ENCODE data around the gene PCDHA2.
"Not testable (repeated sequence)": the region's sequence is repeated elsewhere in the genome, so short reads cannot be mapped to it uniquely, and the experiment has no call there.

The PCDHA2 gene

DNA sequence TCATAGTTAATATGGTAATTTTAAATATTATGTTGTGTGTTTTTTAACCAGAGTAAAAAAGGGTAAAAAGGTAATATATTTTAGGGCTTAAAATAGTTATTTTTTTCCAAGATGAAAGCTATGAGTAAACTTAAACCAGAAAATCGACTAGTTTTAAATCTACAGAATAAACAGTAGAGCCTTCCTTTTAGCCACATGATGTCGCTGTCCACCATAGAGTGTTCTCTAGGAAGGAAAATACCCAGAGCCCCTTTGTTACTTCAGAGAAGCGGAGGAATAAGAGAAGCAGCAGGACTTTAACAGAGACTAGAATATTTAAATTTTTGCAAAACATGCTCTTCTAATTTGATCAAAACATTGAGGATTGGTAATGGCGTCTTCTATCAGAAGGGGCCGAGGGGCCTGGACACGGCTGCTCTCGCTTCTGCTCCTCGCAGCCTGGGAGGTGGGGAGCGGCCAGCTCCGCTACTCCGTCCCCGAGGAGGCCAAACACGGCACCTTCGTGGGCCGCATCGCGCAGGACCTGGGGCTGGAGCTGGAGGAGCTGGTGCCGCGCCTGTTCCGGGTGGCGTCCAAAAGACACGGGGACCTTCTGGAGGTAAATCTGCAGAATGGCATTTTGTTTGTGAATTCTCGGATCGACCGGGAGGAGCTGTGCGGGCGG is at the start of gene PCDHA2:
TSS of gene PCDHA2 (plus strand) at position 258 of the 664 bp plus-strand sequence.
- DNase-seq (ENCODE audit: low read depth): no peak

- DNase-seq (ENCODE audit: low read depth): no peak
These were observed 41.1 kb upstream of the PCDHA2 start for GRCh38 chr5:140753561-140753960.

DNA sequence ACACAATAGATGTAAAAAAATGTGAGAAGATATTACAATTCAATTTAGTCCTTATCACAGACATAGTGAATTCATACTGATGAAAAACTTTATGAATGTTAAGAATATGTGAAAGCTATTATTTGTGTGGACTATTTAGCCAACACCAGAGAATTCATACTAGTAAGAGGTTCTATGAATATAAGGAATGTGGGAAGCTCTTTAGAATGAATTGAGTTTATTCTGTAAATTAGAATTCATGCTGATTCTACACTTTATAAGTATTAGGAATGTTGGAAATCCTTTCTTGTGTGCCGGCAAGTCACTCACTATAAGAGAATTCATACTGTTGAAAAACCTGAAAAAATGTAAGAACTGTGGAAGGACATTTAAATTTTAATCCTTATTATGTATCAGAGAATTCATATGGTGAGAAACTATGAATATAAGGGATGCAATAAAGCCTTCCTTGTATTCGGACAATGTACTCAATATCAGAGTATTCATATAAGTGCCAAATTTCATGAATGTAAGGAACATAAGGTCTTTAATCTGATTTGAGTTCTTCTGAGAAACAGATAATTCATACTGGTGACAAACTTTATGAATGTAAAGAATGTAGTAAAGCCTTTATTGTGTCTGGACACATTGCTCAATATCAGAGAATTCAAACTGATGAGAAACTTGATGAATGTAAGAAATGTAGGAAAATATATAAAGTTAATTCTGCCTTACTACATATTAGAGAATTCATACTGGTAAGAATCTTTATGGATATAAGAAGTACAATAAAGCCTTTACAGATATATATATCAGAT is 30.3 kb upstream of the PCDHA2 start:
- DNase-seq (ENCODE audit: low read depth): no peak

GRCh38 chr5:140767444-140767843 is 27.2 kb upstream of the PCDHA2 start:
- DNase-seq (ENCODE audit: low read depth): no peak

DNA sequence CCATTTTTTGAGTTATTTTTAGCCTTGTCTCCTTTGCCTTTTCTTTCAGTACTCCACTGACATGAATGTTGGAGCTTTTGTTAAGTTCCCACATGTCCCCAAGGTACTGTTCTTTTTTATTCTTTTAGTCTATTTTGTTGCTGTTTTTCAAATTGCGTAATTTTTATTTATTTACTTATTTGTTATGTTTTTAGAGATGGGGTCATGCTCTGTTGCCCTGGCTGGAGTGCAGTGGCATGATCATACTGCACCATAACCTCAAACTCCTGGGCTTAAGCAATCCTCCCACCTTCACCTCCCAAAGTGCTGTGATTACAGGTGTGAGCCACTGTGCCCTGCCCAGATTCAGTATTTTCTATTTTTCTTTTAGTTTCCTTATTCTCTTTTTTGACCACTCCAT is 14.1 kb upstream of the PCDHA2 start:
- DNase-seq (ENCODE audit: low read depth): no peak

DNA sequence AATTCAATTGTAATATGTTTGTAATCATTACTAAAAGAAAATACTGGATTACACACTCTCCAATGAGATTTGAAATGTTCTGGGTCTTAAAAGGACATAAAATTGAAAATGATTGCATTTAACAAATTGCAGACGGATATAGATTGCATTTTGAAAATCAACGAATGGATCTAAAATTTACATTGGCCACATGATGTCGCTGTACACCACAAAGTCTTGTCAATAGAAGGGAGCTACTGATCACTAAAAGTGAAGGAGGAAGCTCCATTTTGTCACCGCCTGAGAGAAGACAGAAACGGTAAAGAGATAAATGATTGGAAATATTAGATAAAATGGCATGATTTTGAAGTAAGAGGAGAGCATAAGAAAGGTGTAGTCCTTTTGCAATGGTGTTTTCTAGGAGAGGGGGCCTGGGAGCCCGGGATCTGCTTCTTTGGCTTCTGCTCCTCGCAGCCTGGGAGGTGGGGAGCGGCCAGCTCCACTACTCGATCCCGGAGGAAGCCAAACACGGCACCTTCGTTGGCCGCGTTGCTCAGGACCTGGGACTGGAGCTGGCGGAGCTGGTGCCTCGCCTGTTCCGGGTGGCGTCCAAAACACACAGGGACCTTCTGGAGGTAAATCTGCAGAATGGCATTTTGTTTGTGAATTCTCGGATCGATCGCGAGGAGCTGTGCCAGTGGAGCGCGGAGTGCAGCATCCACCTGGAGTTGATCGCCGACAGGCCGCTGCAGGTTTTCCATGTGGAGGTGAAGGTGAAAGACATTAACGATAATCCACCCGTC is 8.6 kb upstream of the PCDHA2 start, which contains the start of gene PCDHA1:
TSS of gene PCDHA1 (plus strand) at position 236 of the 782 bp plus-strand sequence.
- no peak for DNase-seq (ENCODE audit: low read depth)

DNA sequence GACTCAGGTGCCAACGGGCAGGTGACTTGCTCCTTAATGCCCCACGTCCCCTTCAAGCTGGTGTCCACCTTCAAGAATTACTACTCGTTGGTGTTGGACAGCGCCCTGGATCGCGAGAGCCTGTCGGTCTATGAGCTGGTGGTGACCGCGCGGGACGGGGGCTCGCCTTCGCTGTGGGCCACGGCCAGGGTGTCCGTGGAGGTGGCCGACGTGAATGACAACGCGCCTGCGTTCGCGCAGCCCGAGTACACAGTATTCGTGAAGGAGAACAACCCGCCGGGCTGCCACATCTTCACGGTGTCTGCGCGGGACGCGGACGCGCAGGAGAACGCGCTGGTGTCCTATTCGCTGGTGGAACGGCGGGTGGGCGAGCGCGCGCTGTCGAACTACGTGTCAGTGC is 7.2 kb upstream of the PCDHA2 start:
- not testable (repeated sequence) for DNase-seq (ENCODE audit: low read depth)

DNA sequence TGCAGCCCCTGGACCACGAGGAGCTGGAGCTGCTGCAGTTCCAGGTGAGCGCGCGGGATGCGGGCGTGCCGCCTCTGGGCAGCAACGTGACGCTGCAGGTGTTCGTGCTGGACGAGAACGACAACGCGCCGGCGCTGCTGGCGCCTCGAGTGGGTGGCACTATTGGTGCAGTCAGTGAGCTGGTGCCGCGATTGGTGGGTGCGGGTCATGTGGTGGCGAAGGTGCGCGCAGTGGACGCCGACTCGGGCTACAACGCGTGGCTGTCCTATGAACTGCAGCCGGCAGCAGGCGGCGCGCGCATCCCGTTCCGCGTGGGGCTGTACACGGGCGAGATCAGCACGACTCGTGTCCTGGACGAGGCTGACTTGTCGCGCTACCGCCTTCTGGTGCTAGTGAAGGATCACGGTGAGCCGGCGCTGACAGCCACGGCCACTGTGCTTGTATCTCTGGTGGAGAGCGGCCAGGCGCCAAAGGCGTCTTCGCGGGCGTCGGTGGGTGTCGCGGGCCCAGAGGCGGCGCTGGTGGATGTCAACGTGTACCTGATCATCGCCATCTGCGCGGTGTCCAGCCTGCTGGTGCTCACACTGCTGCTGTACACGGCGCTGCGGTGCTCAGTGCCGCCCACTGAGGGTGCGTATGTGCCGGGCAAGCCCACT is 6.7 kb upstream of the PCDHA2 start:
- DNase-seq (ENCODE audit: low read depth): not testable (repeated sequence)

GRCh38 chr5:140791089-140791488 is 3.6 kb upstream of the PCDHA2 start:
- DNase-seq (ENCODE audit: low read depth): no peak

GRCh38 chr5:140795259-140795641 is 598 bp downstream of the PCDHA2 start:
- DNase-seq (ENCODE audit: low read depth): no peak

DNA sequence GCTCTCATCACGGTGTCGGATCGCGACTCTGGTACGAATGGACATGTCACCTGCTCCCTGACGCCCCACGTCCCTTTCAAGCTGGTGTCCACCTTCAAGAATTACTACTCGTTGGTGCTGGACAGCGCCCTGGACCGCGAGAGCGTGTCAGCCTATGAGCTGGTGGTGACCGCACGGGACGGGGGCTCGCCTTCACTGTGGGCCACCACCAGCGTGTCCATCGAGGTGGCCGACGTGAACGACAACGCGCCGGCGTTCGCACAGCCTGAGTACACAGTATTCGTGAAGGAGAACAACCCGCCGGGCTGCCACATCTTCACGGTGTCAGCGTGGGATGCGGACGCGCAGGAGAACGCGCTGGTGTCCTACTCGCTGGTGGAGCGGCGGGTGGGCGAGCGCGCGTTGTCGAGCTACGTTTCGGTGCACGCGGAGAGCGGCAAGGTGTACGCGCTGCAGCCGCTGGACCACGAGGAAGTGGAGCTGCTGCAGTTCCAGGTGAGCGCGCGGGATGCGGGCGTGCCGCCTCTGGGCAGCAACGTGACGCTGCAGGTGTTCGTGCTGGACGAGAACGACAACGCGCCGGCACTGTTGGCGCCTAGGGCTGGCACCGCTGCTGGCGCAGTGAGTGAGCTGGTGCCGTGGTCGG is 1.5 kb downstream of the PCDHA2 start:
- DNase-seq (ENCODE audit: low read depth): not testable (repeated sequence)

DNA sequence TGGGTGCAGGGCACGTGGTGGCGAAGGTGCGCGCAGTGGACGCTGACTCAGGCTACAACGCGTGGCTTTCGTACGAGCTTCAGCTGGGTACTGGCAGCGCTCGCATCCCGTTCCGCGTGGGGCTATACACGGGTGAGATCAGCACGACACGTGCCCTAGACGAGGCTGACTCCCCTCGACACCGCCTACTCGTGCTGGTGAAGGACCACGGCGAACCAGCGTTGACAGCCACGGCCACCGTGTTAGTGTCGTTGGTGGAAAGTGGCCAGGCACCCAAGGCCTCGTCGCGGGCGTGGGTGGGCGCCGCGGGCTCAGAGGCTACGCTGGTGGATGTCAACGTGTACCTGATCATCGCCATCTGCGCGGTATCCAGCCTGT is 2.1 kb downstream of the PCDHA2 start:
- no peak for DNase-seq (ENCODE audit: low read depth)

- no peak for DNase-seq (ENCODE audit: low read depth)
These were observed 6.3 kb downstream of the PCDHA2 start, which contains the start of gene PCDHA3 for GRCh38 chr5:140800816-140801493. PCDHA3 (plus strand) TSS chr5:140801057.

- DNase-seq (ENCODE audit: low read depth): no peak
These were observed 6.8 kb downstream of the PCDHA2 start for GRCh38 chr5:140801494-140801841.

- not testable (repeated sequence) for DNase-seq (ENCODE audit: low read depth)
These were observed 7.7 kb downstream of the PCDHA2 start for GRCh38 chr5:140802381-140802780.

DNA sequence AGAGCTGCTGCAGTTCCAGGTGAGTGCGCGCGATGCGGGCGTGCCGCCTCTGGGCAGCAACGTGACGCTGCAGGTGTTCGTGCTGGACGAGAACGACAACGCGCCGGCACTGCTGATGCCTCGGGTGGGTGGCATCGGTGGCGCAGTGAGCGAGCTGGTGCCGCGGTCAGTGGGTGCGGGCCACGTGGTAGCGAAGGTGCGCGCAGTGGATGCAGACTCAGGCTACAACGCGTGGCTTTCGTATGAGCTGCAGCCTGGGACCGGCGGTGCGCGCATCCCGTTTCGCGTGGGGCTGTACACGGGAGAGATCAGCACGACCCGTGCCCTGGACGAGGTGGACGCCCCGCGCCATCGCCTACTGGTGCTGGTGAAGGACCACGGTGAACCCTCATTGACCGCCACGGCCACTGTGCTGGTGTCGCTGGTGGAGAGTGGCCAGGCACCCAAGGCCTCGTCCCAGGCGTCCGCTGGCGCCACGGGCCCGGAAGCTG is 8.2 kb downstream of the PCDHA2 start:
- DNase-seq (ENCODE audit: low read depth): no peak

- DNase-seq (ENCODE audit: low read depth): no peak
These were observed 12.5 kb downstream of the PCDHA2 start, which contains the start of gene PCDHA4 for GRCh38 chr5:140806834-140807775. PCDHA4 (plus strand) TSS chr5:140807068.

DNA sequence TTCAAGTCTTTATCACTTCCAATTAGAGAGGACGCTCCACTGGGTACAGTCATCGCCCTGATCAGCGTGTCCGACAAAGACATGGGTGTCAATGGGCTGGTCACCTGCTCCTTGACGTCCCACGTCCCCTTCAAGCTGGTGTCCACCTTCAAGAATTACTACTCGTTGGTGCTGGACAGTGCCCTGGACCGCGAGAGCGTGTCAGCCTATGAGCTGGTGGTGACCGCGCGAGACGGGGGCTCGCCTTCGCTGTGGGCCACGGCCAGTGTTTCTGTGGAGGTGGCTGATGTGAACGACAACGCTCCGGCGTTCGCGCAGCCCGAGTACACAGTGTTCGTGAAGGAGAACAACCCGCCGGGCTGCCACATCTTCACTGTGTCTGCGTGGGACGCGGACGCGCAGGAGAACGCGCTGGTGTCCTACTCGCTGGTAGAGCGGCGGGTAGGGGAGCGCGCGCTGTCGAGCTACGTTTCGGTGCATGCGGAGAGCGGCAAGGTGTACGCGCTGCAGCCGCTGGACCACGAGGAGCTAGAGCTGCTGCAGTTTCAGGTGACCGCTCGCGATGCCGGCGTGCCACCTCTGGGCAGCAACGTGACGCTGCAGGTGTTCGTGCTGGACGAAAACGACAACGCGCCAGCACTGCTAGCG is 13.7 kb downstream of the PCDHA2 start:
- DNase-seq (ENCODE audit: low read depth): not testable (repeated sequence)

GRCh38 chr5:140808889-140809291 is 14.2 kb downstream of the PCDHA2 start:
- no peak for DNase-seq (ENCODE audit: low read depth)
